ENCODE measurements around the gene MEAK7.

The MEAK7 gene

DNA sequence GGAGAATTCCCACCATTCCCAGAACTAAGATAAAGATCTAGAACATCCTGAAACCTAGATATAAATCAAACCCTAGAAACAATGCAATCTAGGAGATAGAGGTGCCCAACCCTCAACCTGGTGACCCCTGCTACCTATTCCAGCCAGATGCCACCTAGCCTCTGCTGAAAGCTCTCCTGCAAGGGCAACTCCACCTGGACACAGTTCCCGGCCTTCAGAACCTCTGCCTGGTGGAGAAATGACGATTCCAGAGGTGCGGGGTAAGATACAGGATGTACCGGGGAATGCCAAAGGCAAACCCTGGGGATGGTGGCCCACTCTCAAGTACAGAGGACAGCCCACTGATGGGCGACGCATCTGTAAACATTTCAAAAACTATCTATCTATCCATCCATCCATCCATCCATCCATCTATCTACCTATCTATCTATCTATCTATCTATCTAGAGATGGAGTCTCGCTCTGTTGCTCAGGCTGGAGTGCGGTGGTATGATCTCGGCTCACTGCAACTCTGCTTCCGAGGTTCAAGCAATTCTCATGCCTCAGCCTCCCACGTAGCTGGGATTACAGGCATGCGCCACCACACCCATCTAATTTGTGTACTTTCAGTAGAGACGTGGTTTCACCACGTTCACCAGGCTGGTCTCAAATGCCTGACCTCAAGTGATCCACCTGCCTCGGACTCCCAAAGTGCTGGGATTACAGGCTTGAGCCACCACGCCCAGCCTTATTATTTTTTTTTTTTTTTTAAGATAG is 19.0 kb downstream of the MEAK7 start:
- TF ChIP-seq, protein P1, sequence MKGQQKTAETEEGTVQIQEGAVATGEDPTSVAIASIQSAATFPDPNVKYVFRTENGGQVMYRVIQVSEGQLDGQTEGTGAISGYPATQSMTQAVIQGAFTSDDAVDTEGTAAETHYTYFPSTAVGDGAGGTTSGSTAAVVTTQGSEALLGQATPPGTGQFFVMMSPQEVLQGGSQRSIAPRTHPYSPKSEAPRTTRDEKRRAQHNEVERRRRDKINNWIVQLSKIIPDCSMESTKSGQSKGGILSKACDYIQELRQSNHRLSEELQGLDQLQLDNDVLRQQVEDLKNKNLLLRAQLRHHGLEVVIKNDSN (IDR thresholded peaks at IDR 0.05) = no peak
- TF ChIP-seq EP300 (IDR thresholded peaks at IDR 0.05; ENCODE audit: borderline replicate concordance) (no peak), ZBTB7A (IDR thresholded peaks at IDR 0.05; ENCODE audit: low read depth) (no peak), YY1 (IDR thresholded peaks at IDR 0.05; ENCODE audit: low read depth) (no peak), RAD21 (IDR thresholded peaks at IDR 0.05; ENCODE audit: low read depth) (no peak), EGR1 (IDR thresholded peaks at IDR 0.05) (no peak), NFIC (IDR thresholded peaks at IDR 0.05) (no peak), CEBPB (IDR thresholded peaks at IDR 0.05) (no peak), TEAD4 (IDR thresholded peaks at IDR 0.05) (no peak), CREB1 (IDR thresholded peaks at IDR 0.05; ENCODE audit: low read depth) (no peak), TCF12 (IDR thresholded peaks at IDR 0.05; ENCODE audit: low read depth) (no peak), FOXM1 (IDR thresholded peaks at IDR 0.05; ENCODE audit: borderline replicate concordance, low read depth) (no peak), TAF1 (IDR thresholded peaks at IDR 0.05; ENCODE audit: low read depth) (no peak)
- TF ChIP-seq, protein P2, sequence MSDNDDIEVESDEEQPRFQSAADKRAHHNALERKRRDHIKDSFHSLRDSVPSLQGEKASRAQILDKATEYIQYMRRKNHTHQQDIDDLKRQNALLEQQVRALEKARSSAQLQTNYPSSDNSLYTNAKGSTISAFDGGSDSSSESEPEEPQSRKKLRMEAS (IDR thresholded peaks at IDR 0.05) = no peak
- TF ChIP-seq, protein P3, sequence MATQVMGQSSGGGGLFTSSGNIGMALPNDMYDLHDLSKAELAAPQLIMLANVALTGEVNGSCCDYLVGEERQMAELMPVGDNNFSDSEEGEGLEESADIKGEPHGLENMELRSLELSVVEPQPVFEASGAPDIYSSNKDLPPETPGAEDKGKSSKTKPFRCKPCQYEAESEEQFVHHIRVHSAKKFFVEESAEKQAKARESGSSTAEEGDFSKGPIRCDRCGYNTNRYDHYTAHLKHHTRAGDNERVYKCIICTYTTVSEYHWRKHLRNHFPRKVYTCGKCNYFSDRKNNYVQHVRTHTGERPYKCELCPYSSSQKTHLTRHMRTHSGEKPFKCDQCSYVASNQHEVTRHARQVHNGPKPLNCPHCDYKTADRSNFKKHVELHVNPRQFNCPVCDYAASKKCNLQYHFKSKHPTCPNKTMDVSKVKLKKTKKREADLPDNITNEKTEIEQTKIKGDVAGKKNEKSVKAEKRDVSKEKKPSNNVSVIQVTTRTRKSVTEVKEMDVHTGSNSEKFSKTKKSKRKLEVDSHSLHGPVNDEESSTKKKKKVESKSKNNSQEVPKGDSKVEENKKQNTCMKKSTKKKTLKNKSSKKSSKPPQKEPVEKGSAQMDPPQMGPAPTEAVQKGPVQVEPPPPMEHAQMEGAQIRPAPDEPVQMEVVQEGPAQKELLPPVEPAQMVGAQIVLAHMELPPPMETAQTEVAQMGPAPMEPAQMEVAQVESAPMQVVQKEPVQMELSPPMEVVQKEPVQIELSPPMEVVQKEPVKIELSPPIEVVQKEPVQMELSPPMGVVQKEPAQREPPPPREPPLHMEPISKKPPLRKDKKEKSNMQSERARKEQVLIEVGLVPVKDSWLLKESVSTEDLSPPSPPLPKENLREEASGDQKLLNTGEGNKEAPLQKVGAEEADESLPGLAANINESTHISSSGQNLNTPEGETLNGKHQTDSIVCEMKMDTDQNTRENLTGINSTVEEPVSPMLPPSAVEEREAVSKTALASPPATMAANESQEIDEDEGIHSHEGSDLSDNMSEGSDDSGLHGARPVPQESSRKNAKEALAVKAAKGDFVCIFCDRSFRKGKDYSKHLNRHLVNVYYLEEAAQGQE (IDR thresholded peaks at IDR 0.05; ENCODE audit: low read depth) = no peak

DNA sequence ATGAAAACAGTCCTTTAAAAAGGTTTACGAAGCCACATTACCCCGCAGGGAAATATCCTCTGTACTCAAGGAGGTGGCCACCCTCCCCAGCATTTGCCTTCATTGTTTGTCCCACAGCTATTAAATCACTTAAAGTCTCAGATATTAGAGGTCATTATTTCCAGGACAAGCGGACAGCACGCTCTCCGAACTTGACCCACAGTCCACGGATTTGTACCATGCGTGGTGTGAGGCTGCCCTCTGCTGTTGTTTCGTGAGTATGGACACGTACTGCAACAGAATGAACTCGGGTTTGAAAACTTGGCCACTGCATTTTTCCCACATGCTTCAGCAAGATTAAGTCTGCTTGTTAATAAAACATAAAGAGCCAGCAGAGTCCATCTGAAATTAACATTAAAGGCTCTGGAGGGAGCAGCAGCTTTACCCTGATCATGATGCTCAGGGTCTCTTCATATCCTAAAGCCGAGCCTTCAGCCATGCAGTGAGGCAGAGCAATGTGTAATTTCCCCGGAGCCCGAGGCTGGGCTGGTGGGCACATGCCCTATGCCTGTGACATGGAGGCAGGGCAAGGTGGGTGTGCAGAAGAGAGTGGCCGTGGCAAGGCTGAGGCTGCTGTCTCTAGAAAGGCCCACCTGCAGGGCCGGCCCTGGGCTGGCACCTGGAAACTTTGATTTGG is 19.7 kb downstream of the MEAK7 start:
- TF ChIP-seq RAD21 (IDR thresholded peaks at IDR 0.05; ENCODE audit: low read depth) = peak; percentile 90
- no peak for TF ChIP-seq TEAD4 (IDR thresholded peaks at IDR 0.05)
- no peak for TF ChIP-seq TCF12 (IDR thresholded peaks at IDR 0.05; ENCODE audit: low read depth)
- no peak for TF ChIP-seq NFIC (IDR thresholded peaks at IDR 0.05)
- no peak for TF ChIP-seq FOXM1 (IDR thresholded peaks at IDR 0.05; ENCODE audit: borderline replicate concordance, low read depth)
- TF ChIP-seq ZBTB7A (IDR thresholded peaks at IDR 0.05; ENCODE audit: low read depth) = no peak
- no peak for TF ChIP-seq YY1 (IDR thresholded peaks at IDR 0.05; ENCODE audit: low read depth)
- no peak for TF ChIP-seq TAF1 (IDR thresholded peaks at IDR 0.05; ENCODE audit: low read depth)

DNA sequence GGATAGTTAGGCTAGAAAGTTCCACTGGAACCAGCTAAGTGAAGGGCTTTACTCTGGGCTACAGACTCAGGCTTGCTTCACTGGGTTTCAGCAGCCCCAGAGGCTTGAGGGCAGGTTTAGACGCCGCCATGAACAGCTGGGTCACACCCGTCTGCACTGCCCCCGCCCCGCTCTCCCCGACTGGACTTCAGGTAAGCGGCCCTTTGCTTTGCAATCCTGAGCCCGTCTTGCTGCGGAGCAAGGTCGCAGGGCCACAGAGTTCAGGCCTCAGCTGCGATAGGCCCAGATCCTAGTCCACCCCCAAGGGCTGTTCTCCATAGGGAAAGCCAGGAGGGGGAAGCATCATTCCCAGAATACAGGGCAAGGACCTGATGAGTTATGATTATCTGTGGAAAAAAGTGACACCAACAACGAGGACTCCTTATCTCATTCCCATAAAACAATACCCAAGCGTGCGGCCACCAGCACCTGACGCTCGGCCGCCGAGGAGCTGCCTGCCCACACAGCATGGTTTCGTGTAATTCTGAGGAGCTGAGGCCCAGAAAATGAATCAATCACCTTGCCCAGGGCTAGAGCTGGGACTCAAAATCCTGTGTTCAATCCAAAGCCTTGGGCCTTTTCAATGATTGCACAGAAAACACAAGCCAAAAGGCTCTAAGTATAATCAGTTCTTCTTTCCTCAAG is 20.4 kb downstream of the MEAK7 start:
- TF ChIP-seq TCF12 (IDR thresholded peaks at IDR 0.05; ENCODE audit: low read depth) (no peak), ZBTB7A (IDR thresholded peaks at IDR 0.05; ENCODE audit: low read depth) (no peak), TAF1 (IDR thresholded peaks at IDR 0.05; ENCODE audit: low read depth) (no peak), EGR1 (IDR thresholded peaks at IDR 0.05) (no peak), TEAD4 (IDR thresholded peaks at IDR 0.05) (no peak), CEBPB (IDR thresholded peaks at IDR 0.05) (no peak), CREB1 (IDR thresholded peaks at IDR 0.05; ENCODE audit: low read depth) (no peak), NFIC (IDR thresholded peaks at IDR 0.05) (no peak), EP300 (IDR thresholded peaks at IDR 0.05; ENCODE audit: borderline replicate concordance) (no peak), RAD21 (IDR thresholded peaks at IDR 0.05; ENCODE audit: low read depth) (no peak), YY1 (IDR thresholded peaks at IDR 0.05; ENCODE audit: low read depth) (no peak), FOXM1 (IDR thresholded peaks at IDR 0.05; ENCODE audit: borderline replicate concordance, low read depth) (no peak)
- TF ChIP-seq, protein P2 (IDR thresholded peaks at IDR 0.05) = no peak
- TF ChIP-seq, protein P1 (IDR thresholded peaks at IDR 0.05) = no peak
- TF ChIP-seq, protein P3 (IDR thresholded peaks at IDR 0.05; ENCODE audit: low read depth) = no peak

DNA sequence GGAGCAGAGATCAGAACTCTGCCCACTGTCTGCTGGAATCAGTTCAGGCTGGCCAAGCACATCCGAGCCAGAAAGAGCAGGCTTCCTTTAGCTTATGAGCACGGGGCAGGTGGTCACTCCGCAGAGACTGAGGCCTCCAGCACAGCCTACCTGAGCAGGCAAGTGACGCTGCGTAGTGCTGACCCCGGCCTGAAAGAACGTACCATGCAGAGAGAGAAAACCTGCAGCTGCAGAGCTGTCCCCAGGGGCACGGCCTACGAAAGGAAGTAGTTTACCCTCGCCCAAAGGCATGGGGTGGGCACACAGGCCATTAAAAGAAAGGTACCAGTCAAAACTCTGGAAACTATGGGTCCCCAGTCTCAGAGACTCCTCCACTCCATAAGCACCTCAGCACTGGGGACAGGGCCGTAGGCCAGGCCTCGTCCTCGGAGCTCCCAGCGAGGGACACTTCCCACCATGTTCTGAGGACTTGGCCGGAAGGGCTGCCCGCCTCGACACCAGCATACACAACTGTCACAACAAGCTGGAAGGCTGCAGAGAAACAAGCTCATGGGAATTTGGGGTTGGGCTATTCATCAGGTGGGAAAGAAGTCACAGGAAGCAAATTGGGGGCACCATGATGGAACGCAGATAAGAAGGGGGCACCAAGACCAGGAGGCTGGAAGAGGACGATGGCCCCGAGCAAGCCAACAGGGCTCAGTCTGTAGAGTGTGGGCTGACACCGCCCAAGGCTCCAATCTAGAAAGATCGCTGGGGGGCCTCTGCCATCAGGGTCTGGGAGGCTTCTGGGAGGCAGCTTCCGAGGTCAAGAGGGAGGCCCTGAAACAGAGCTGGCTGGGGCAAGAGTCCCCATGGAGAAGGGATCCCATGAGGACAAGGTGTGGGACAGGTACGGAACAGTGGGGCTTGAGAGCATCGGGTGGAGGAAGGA is 21.2 kb downstream of the MEAK7 start:
- no peak for TF ChIP-seq EP300 (IDR thresholded peaks at IDR 0.05; ENCODE audit: borderline replicate concordance)

All from Ishikawa (cell line).